H54 (cell line): ENCODE data around the gene SLC7A8.

Experiments
- DNase-seq: peaks from one replicate; pipeline ENCODE4 v3.0.0; 2011; ENCODE audit warnings: low spot score, mixed read lengths; ENCODE audit not compliant: insufficient read length
- FAIRE-seq: peaks from 3 replicates; lab custom pipeline; 2011; peaks lifted over from hg19 to GRCh38; lab: Jason Lieb, UNC
- POLR2A ChIP-seq: IDR thresholded peaks from 2 replicates; pipeline ENCODE4 v1.6.1; 2011; ENCODE audit warnings: low read depth, mild to moderate bottlenecking, low read length

SLC7A8 gene

DNA sequence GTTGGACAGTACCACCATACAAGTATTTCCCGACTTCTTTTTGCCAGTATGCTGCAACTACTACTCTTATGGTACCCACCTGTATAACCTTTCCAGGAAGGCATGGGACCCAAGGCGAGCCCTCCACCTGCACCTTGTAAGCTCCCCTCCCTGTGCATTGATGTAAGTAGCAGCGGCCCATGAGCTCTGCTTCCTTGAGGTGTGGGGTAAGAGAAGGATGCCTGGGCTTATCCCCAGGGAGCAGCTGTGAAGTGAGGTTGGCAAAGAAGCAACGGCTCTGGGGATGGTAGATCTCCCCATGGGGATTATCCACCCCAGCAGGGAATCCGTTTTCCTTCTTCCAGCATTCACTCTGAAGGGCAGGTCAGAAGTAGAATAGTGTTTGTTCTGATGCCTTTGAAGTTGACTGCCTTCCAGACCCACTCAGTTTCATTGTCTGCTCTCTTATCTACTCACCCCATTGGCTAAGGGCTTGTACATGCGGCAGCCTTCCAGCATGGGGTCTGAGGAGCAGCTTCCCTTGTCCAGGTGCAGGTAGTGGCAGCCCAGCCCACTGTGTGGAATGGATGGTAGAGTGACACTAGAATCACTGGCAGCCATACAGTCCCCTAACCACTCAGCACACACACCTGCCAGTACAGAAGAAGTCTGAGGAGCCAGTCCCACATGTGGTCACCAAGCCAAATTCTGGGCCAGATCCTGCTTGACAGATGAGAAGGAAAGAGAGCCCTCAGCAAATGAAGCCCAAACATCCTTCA lies 82.1 kb downstream of the SLC7A8 start:
- no peak for TF ChIP-seq POLR2A
- DNase-seq: no peak
- FAIRE-seq: no peak

DNA sequence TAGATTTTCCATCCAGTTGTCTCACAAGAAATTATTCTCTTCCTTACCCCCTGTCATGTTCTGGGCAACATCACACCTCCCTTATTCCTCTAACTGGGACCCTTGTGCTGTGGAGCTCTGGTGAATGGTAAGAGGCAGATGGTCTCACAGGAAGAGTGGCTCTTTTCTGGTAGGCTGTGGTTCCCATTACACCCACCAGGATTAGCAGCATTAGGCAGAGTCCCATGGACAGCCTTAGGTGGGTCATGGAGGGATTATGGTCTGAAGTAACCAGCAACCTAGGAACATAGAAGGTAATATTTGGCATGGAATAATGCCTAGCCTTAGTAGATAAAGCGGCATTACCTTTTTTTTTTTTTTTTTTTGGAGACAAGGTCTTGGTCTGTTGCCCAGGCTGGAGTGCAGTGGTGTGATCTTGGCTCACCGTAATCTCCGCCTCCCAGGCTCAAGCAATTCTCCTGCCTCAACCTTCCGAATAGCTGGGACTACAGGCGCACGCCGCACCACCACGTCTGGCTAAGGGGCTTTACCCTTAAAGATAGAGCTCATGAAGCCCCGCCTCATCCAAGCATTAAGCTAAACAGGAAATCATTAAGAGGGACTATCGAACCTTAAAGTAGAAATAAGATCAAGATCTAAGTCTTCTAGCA lies 84.1 kb downstream of the SLC7A8 start:
- no peak for DNase-seq
- TF ChIP-seq POLR2A: no peak
- no peak for FAIRE-seq

DNA sequence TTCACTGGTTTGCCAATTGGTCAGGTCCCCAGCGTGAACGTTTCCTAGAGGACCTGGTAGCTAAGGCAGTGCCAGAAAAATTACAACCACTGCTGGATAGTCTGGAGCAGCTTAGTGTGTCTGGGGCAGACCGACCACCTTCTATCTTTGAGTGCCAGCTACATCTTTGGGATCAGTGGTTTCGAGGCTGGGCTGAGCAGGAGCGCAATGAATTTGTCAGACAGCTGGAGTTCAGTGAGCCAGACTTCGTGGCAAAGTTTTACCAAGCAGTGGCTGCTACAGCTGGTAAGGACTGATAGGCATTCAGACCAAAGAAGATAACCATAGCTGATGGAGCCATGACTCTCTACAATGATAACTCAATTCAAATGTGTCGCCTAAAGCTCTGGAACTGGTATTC lies 85.7 kb downstream of the SLC7A8 start:
- no peak for TF ChIP-seq POLR2A
- DNase-seq (no peak), FAIRE-seq (no peak)

DNA sequence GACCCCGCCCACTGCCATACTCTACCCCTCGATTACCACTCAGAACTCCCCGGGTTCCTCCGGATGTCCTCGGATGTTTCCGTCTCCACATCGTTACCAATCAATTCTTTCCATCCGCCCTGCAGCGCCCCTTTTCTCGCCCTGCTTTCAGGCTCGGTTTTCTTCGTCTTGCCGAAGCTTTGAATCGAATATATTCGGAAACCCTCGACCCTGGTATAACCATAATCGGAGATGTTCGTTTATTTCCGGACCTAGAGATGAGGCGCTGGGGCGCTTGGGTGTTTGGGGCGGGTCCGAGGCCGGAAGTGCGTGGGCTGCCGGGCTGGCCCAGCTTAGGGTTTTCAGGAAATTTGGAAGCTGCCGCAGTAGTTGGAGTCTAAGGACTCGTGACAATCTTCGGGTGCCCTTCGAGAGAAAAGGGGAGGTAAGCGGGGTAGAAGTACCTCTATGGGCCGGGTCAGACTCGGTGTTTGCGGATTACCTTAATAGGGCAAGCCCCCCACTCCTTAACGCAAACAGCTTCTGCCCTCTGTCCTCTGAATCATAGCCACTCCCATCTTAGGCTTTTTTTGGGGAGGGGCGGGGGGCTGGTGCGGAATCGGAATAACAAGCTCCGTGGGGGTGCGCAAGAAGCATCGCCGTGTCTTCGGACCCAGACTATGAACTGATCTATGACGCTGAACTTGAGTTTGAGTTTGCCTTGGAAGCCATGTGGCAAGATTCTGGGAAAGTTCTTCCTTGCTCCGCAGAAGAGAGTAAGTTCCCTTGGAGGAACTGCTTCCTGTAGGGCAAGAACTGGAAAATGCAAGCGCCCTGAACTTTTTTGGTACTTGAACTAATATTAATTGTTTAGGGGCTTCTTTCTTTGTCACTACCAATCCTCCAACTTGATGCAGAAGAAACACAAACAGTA lies 88.0 kb downstream of the SLC7A8 start, which contains the start of gene C14orf119:
C14orf119 (plus strand) TSS at position 310 of the 913 bp plus-strand sequence. CDS start 2,154 bp downstream, outside the sequence.
- TF ChIP-seq POLR2A: peak; percentile 56; the same call in 1 of the 2 replicates
- peak; percentile 91 for FAIRE-seq
- DNase-seq: peak; percentile 72

DNA sequence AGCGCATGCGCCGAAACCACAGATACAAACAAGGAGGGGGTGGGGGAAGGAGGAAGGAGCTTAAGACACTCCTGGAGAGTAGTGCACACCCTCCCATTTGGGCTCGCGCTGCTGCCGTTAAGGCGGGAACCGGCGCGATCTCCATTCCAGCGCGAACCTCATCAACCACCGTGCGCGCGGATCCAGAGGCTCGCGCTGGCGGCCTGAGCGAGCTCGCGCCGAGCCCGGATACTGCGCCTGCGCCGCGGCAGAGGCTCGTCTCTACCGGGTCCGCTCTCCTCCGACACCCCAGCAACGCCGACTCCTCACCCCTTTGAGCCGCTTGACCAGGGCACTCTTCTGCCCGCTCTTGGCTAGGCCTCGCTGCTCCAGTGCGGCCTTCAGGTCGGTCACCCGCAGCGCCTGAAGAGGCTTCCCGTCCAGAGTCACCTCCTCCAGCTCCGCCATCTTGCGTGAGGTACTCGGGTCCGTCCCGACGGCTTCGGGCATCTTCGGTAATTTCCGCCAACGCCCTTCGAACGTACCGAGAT lies 88.7 kb downstream of the SLC7A8 start, which contains the start of gene ACIN1:
ACIN1 (minus strand) TSS at position 471 of the 530 bp plus-strand sequence; CDS start at position 447, 24 bp downstream.
- peak; percentile 54 for TF ChIP-seq POLR2A
- FAIRE-seq: no peak
- peak; percentile 29 for DNase-seq

DNA sequence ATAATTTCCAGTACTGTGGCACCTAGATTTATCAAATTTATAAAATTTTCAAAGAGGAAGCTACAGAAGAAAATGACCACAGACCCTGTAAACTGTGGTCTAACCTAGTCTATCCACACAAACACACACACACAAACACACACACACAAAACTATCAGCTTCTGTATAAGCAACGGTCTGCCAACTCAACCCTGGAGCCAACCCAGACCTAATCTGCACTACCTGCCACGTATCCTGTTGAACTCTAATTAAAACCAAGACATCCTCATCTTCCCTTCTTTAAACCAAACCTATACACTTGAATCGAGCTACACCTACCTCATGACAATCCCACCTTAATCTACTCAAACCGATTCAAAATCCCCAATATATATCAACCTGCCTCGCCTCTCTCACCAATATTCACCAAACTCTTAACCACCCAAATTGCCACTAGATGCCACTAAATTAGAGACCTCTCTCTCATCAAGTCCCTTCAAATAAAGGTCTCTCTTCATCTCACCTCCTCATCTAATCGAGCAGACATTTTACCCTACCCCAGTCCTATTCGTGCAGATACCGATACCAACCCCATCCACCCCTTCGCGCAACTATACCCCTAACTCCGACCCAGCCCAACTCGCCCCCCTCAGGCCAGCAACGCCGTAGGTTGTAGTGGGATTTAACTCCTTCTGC lies 89.3 kb downstream of the SLC7A8 start:
- TF ChIP-seq POLR2A: no peak
- no peak for FAIRE-seq

DNA sequence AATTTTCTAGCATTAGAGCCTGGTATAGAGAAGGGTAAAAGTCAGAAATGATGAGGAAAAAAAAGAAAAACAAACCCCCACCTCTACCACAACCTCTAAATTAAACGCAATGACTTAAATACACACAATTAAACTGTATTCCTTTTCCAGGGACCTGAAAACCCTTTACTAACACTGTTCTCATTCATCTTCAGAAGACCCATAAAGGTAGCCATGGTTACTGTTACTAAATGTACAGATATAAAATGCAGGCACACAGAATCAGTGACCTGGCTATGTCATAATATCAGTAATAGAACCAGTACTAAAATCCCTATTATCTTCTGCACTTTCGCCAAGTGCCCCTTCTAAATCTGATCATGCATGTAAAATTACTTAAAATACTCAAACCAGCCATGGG lies 89.9 kb downstream of the SLC7A8 start:
- no peak for DNase-seq
- TF ChIP-seq POLR2A: no peak
- no peak for FAIRE-seq

More for the DNA sequence above, 89.3 kb downstream of the SLC7A8 start:
- no peak for DNase-seq

DNA sequence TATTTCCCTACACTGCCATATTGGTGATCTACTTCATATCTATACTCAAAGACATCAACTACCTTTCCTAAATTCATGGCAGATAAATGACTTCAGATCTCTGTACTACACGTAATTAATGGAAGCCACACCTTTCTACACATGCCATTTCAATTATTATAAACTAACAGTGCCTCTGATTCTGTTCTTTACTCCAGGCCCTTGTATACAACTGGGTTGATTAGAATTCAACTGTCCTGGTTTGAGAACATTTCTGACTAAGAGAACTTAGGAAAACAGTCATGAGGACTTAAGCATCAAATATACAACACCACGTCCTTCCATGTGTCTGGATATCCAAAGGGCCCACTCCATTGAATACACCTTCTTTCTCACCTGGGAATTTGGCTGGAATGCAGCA lies 90.4 kb downstream of the SLC7A8 start:
- DNase-seq (no peak), FAIRE-seq (no peak)
- no peak for TF ChIP-seq POLR2A

DNA sequence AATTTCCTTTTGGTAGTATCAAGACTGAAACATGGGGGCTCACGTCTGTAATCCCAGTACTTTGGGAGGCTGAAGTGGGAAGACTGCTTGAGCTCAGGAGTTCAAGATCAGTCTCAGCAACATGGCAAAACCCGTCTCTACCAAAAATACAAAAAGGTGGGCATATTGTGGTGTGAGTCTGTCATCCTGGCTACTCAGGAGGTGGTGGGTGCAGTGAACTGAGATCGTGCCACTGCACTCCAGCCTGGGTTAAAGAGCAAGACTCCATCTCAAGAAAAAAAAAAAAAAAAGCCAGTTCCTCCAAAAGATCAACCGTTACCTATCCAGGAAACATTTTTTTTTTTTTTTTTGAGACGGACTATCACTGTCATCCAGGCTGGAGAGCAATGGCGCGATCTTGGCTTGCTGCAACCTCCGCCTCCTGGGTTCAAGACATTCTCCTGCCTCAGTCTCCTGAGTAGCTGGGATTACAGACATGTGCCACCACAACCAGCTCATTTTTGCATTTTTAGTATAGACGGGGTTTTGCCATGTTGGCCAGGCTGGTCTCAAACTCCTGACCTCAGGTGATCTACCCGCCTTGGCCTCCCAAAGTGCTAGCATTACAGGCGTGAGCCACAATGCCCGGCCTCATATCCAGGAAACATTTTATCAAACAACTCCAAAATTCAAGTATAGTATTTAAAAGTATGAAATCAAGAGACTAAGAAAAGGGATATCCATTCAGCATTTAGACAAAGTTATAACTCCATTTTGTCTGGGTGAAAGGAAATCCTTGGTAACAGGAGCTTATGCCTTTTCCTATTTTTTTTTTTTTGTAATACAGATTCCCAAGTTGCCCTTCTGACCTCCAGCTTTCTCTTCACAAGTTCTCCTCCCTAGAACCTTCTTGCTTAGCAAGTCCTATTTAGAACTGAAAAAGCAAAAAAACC lies 91.9 kb downstream of the SLC7A8 start:
- FAIRE-seq: no peak
- DNase-seq: no peak
- no peak for TF ChIP-seq POLR2A

DNA sequence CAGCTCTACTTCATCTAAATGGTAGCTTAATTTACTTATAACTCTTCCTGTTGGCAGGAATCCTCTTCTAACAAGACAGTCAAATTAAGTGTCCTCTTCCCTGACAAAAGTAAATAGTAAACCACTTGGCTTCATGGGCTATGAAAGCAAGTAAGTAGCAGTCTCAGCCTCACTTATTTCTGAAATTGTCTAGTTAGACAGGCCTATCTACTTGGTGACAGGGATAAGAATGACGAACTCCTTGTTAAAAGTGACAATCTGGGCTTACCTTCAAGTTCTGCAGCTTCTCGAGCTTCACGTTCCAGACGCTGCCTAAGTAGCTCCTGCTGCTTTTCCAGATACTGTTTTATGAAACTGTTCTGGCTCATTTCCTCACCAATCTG lies 93.2 kb downstream of the SLC7A8 start:
- TF ChIP-seq POLR2A: no peak
- no peak for FAIRE-seq
- no peak for DNase-seq

DNA sequence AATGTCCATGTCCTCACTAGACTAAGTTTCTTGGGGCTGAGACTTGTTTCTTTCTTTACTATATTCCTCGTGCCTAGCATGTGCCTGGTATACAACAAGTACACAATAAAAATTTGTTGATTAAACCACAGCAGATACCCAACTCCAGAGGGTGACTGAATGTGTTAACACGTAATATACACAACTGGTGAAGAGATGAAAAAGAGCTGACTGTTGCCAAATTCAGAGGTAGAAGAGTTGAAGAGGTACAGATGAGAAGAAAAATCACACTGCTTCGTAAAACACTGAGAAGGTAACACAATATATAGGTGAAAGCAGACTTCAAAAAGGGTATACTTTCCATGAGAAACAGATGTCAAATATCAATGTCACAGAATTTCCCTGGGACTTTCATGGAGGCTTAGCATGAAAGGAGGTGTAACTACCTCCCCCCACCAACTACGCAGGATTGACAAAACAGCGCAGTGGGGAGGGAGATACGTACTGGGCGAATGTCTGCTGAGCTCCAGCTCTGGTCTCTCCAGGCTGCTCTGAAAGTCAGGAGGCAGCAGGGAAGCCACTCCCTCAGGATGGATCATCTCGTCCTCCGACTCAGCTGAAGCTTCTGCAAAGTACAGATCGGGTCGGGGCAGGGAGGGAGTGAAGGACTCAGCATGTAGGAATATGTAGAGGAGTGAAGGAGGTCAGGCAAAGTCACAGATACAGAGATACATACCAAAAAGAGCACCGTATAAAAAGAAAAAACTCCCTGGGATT lies 93.8 kb downstream of the SLC7A8 start:
- DNase-seq: no peak
- FAIRE-seq: no peak
- no peak for TF ChIP-seq POLR2A
